Stimulated activated naive CD8-positive, alpha-beta T cell treated with anti-CD3 and anti-CD28 coated beads, Interleukin-15, Interleukin-2, amounts not matched to agents 100 ng/mL and 50 ng/mL, for 24 hours (primary cell): Measurements from ENCODE around the gene THAP9.
"Not testable (repeated sequence)": the region's sequence is repeated elsewhere in the genome, so short reads cannot be mapped to it uniquely, and the experiment has no call there.

Source experiments
- H3K27ac Mint-ChIP-seq: one replicate; pipeline ENCODE4 v1.8.0; 2021; ENCODE audit warnings: mild to moderate bottlenecking, mixed read lengths
- H3K27me3 Mint-ChIP-seq: one replicate; pipeline ENCODE4 v1.8.0; 2021; ENCODE audit warnings: mixed read lengths
- H3K36me3 Mint-ChIP-seq: one replicate; pipeline ENCODE4 v1.8.0; 2021; ENCODE audit warnings: low read depth, mixed read lengths
- H3K4me1 Mint-ChIP-seq: one replicate; pipeline ENCODE4 v1.8.0; 2021; ENCODE audit warnings: low read depth, mixed read lengths
- H3K4me3 Mint-ChIP-seq: one replicate; pipeline ENCODE4 v1.8.0; 2021; ENCODE audit warnings: mild to moderate bottlenecking, mixed read lengths
- H3K9me3 Mint-ChIP-seq: one replicate; pipeline ENCODE4 v1.8.0; 2021; ENCODE audit warnings: mixed read lengths

The THAP9 gene

GRCh38 chr4:82905205-82905604, 4.7 kb downstream of the THAP9 start:
- peaks cover 49% of the 10 kb centered on the region for H3K4me1 Mint-ChIP-seq
- H3K27me3 Mint-ChIP-seq = no peaks in the 10 kb centered on the region
- H3K9me3 Mint-ChIP-seq = no peaks in the 10 kb centered on the region
- H3K27ac Mint-ChIP-seq = peak overlapping the region; percentile 91
- peak overlapping the region; percentile 58 for H3K4me3 Mint-ChIP-seq
- H3K36me3 Mint-ChIP-seq = peaks cover 11% of the 10 kb centered on the region

GRCh38 chr4:82906469-82906868, 5.9 kb downstream of the THAP9 start:
- Mint-ChIP-seq H3K27ac (no peak overlapping the region), H3K4me1 (peaks cover 49% of the 10 kb centered on the region), H3K9me3 (no peaks in the 10 kb centered on the region), H3K27me3 (no peaks in the 10 kb centered on the region), H3K36me3 (peaks cover 17% of the 10 kb centered on the region), H3K4me3 (no peak overlapping the region)

GRCh38 chr4:82909326-82909725, 8.8 kb downstream of the THAP9 start:
- Mint-ChIP-seq H3K9me3 (no peaks in the 10 kb centered on the region), H3K4me1 (peaks cover 27% of the 10 kb centered on the region), H3K27me3 (no peaks in the 10 kb centered on the region), H3K36me3 (peaks cover 17% of the 10 kb centered on the region), H3K27ac (no peak overlapping the region), H3K4me3 (no peak overlapping the region)

- Mint-ChIP-seq H3K9me3 (no peaks in the 10 kb centered on the region), H3K36me3 (peaks cover 27% of the 10 kb centered on the region), H3K27ac (no peak overlapping the region), H3K4me1 (no peaks in the 10 kb centered on the region), H3K4me3 (no peak overlapping the region), H3K27me3 (no peaks in the 10 kb centered on the region)
Measured at GRCh38 chr4:82913305-82913704, 12.8 kb downstream of the THAP9 start.

- H3K9me3 Mint-ChIP-seq, H3K27me3 Mint-ChIP-seq, H3K4me3 Mint-ChIP-seq, H3K27ac Mint-ChIP-seq, H3K4me1 Mint-ChIP-seq: not testable (repeated sequence)
- peaks cover 27% of the 10 kb centered on the region for H3K36me3 Mint-ChIP-seq
Measured at GRCh38 chr4:82913968-82914367, 13.4 kb downstream of the THAP9 start.

- H3K9me3 Mint-ChIP-seq = no peaks in the 10 kb centered on the region
- peaks cover 21% of the 10 kb centered on the region for H3K36me3 Mint-ChIP-seq
- no peaks in the 10 kb centered on the region for H3K4me1 Mint-ChIP-seq
- H3K27ac Mint-ChIP-seq = no peak overlapping the region
- no peak overlapping the region for H3K4me3 Mint-ChIP-seq
- H3K27me3 Mint-ChIP-seq = no peaks in the 10 kb centered on the region
Measured at GRCh38 chr4:82918091-82918490, 17.6 kb downstream of the THAP9 start.

GRCh38 chr4:82919386-82919785, 18.9 kb downstream of the THAP9 start:
- no peaks in the 10 kb centered on the region for H3K9me3 Mint-ChIP-seq
- H3K27ac Mint-ChIP-seq = no peak overlapping the region
- peaks cover 22% of the 10 kb centered on the region for H3K36me3 Mint-ChIP-seq
- no peaks in the 10 kb centered on the region for H3K4me1 Mint-ChIP-seq
- H3K4me3 Mint-ChIP-seq = no peak overlapping the region
- no peaks in the 10 kb centered on the region for H3K27me3 Mint-ChIP-seq

GRCh38 chr4:82921795-82922194, 21.3 kb downstream of the THAP9 start:
- Mint-ChIP-seq H3K4me1 (no peaks in the 10 kb centered on the region), H3K27me3 (no peaks in the 10 kb centered on the region), H3K36me3 (peaks cover 20% of the 10 kb centered on the region), H3K9me3 (no peaks in the 10 kb centered on the region), H3K4me3 (no peak overlapping the region), H3K27ac (no peak overlapping the region)

- Mint-ChIP-seq H3K9me3 (no peaks in the 10 kb centered on the region), H3K4me3 (no peak overlapping the region), H3K36me3 (peaks cover 62% of the 10 kb centered on the region), H3K4me1 (no peaks in the 10 kb centered on the region), H3K27ac (no peak overlapping the region), H3K27me3 (no peaks in the 10 kb centered on the region)
Measured at GRCh38 chr4:82930848-82931755, 30.6 kb downstream of the THAP9 start.

GRCh38 chr4:82934441-82934840, 33.9 kb downstream of the THAP9 start:
- Mint-ChIP-seq H3K27ac (no peak overlapping the region), H3K4me1 (no peaks in the 10 kb centered on the region), H3K9me3 (no peaks in the 10 kb centered on the region), H3K27me3 (no peaks in the 10 kb centered on the region), H3K4me3 (no peak overlapping the region), H3K36me3 (peaks cover 76% of the 10 kb centered on the region)

GRCh38 chr4:82939414-82939813, 38.9 kb downstream of the THAP9 start:
- H3K27me3 Mint-ChIP-seq = no peaks in the 10 kb centered on the region
- no peaks in the 10 kb centered on the region for H3K9me3 Mint-ChIP-seq
- H3K27ac Mint-ChIP-seq = no peak overlapping the region
- no peaks in the 10 kb centered on the region for H3K4me1 Mint-ChIP-seq
- peaks cover 70% of the 10 kb centered on the region for H3K36me3 Mint-ChIP-seq
- no peak overlapping the region for H3K4me3 Mint-ChIP-seq

GRCh38 chr4:82947498-82947897, 47.0 kb downstream of the THAP9 start:
- no peak overlapping the region for H3K27ac Mint-ChIP-seq
- H3K4me1 Mint-ChIP-seq = no peaks in the 10 kb centered on the region
- H3K27me3 Mint-ChIP-seq = no peaks in the 10 kb centered on the region
- H3K4me3 Mint-ChIP-seq = no peak overlapping the region
- peaks cover 30% of the 10 kb centered on the region for H3K36me3 Mint-ChIP-seq
- H3K9me3 Mint-ChIP-seq = no peaks in the 10 kb centered on the region

- Mint-ChIP-seq H3K9me3 (no peaks in the 10 kb centered on the region), H3K27me3 (no peaks in the 10 kb centered on the region), H3K4me3 (no peak overlapping the region), H3K27ac (no peak overlapping the region), H3K36me3 (peaks cover 30% of the 10 kb centered on the region), H3K4me1 (no peaks in the 10 kb centered on the region)
Measured at GRCh38 chr4:82948647-82949204, 48.2 kb downstream of the THAP9 start.

GRCh38 chr4:82951196-82951595, 50.7 kb downstream of the THAP9 start:
- Mint-ChIP-seq H3K4me3 (no peak overlapping the region), H3K36me3 (peaks cover 35% of the 10 kb centered on the region), H3K27me3 (no peaks in the 10 kb centered on the region), H3K27ac (no peak overlapping the region), H3K4me1 (no peaks in the 10 kb centered on the region), H3K9me3 (no peaks in the 10 kb centered on the region)

GRCh38 chr4:82954212-82954611, 53.7 kb downstream of the THAP9 start:
- Mint-ChIP-seq H3K9me3 (no peaks in the 10 kb centered on the region), H3K4me1 (peaks cover 7% of the 10 kb centered on the region), H3K36me3 (peaks cover 40% of the 10 kb centered on the region), H3K27me3 (no peaks in the 10 kb centered on the region), H3K27ac (no peak overlapping the region), H3K4me3 (no peak overlapping the region)

GRCh38 chr4:82957045-82957444, 56.5 kb downstream of the THAP9 start:
- no peak overlapping the region for H3K4me3 Mint-ChIP-seq
- H3K9me3 Mint-ChIP-seq = no peaks in the 10 kb centered on the region
- peaks cover 51% of the 10 kb centered on the region for H3K36me3 Mint-ChIP-seq
- H3K4me1 Mint-ChIP-seq = peaks cover 7% of the 10 kb centered on the region
- H3K27ac Mint-ChIP-seq = no peak overlapping the region
- no peaks in the 10 kb centered on the region for H3K27me3 Mint-ChIP-seq
